Body of pancreas (tissue), 4 donors: ENCODE measurements around the gene CIP2A. TPM values are rescaled to one million over a fixed set of nuclear protein-coding genes. Genes with fewer than 3 reads are reported as not detected.

Source experiments
- ATAC-seq: fragments of 150-250 bp; one replicate; pipeline ENCODE4 v1.9.1; 2016
- DNase-seq, 4 donors: peaks; one replicate each; pipeline ENCODE4 v3.0.0-alpha.2; 2019
- H3K27ac ChIP-seq, 4 donors: fragments of 200-600 bp; sonication (generic); 1 replicate in 3 of 4; 2 replicates in 1 of 4; pipeline versions ENCODE4 v1.5.1 to v1.6.1; 2016 to 2019; ENCODE audit warnings: mild to moderate bottlenecking in 1 of 4, mixed read lengths in 1 of 4, moderate library complexity in 1 of 4
- H3K27me3 ChIP-seq, 2 donors: fragments of 200-600 bp; sonication (generic); one replicate each; pipeline ENCODE4 v1.6.0; 2016; ENCODE audit warnings: mild to moderate bottlenecking in 1 of 2
- H3K36me3 ChIP-seq, 2 donors: fragments of 200-600 bp; sonication (generic); replicated peaks in 1 of 2; 2 replicates each; pipeline ENCODE4 v1.5.1; 2016; ENCODE audit warnings: low read depth in 2 of 2; ENCODE audit not compliant: insufficient read depth in 1 of 2
- H3K4me1 ChIP-seq: fragments of 200-600 bp; sonication (generic); one replicate; pipeline ENCODE4 v1.6.0; 2016
- H3K4me3 ChIP-seq, 2 donors: fragments of 200-600 bp; sonication (generic); 1 replicate in 1 of 2; 2 replicates in 1 of 2; pipeline ENCODE4 v1.5.1; 2016 to 2019
- H3K9me3 ChIP-seq, 3 donors: fragments of 200-600 bp; sonication (generic); 1 replicate in 2 of 3; 2 replicates in 1 of 3; pipeline ENCODE4 v1.5.1; 2016
- POLR2A ChIP-seq, 3 donors: fragments of 450-650 bp; IDR thresholded peaks; one replicate each; pipeline ENCODE4 v1.6.1; 2016; ENCODE audit warnings: antibody characterized with exemption in 3 of 3, mild to moderate bottlenecking in 2 of 3
- WGBS, 2 donors: methylation state at CpG; one replicate each; pipeline ENCODE4 v1.1.5; 2017; 5-methylcytosine and 5-hydroxymethylcytosine counted together
- intact Hi-C: fragments of 100-400 bp; cut with DNase I; formaldehyde crosslinking; loops from one replicate; pipeline ENCODE4 v1.15.1; 2023
- total RNA-seq, 2 donors: library from RNA; depleted of rRNA; stranded (reverse); fragments of >200 nt; gene quantifications; one replicate each; pipeline ENCODE4 v1.1.0, GENCODE V29; 2016
- TF ChIP-seq, protein P1 (sequence below), 7 experiments: fragments of 450-650 bp in 4 of 7; fragments of 200-600 bp in 3 of 7; sonication (generic) in 3 of 7; IDR thresholded peaks; one replicate each; pipeline ENCODE4 v1.5.1; 2016 to 2019; ENCODE audit warnings: antibody characterized with exemption in 7 of 7

The CIP2A gene
- total RNA-seq, 2 donors from 2014 or later = 0.33 to 3.6 TPM

DNA sequence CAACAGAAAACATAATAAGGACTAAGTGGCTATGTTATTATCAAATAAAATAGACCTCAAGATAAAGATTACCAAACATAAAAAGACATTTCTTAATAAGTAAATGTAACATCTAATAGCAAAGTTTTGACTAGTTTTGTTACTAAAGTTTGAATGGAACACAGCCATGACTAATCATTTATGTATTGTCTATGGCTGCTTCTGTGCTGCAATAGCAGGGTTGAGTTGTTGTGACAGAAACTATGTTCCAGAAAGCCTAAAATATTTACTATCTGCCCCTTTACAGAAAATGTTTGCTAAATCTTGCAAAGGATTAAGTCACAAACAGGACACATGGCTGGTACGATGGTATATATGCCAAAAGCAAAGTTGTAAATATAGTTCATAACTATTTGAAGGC lies 40.9 kb downstream of the CIP2A start:
- DNase-seq (no peak), ATAC-seq (no peak)
- no peak overlapping the region for H3K4me3 ChIP-seq
- no peak overlapping the region for H3K27ac ChIP-seq
- no peaks in the 10 kb centered on the region for H3K36me3 ChIP-seq
- intact Hi-C loops = no loop called here
- no peaks in the 10 kb centered on the region for H3K9me3 ChIP-seq
- no peaks in the 10 kb centered on the region for H3K4me1 ChIP-seq
- no peak for TF ChIP-seq POLR2A (IDR thresholded peaks at IDR 0.05)
- TF ChIP-seq, protein P1, sequence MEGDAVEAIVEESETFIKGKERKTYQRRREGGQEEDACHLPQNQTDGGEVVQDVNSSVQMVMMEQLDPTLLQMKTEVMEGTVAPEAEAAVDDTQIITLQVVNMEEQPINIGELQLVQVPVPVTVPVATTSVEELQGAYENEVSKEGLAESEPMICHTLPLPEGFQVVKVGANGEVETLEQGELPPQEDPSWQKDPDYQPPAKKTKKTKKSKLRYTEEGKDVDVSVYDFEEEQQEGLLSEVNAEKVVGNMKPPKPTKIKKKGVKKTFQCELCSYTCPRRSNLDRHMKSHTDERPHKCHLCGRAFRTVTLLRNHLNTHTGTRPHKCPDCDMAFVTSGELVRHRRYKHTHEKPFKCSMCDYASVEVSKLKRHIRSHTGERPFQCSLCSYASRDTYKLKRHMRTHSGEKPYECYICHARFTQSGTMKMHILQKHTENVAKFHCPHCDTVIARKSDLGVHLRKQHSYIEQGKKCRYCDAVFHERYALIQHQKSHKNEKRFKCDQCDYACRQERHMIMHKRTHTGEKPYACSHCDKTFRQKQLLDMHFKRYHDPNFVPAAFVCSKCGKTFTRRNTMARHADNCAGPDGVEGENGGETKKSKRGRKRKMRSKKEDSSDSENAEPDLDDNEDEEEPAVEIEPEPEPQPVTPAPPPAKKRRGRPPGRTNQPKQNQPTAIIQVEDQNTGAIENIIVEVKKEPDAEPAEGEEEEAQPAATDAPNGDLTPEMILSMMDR (IDR thresholded peaks at IDR 0.05) = no peak
- 66 to 76% methylated on average over 1 of the region's 1 CpG for WGBS, 2 donors
- H3K27me3 ChIP-seq = no peaks in the 10 kb centered on the region

DNA sequence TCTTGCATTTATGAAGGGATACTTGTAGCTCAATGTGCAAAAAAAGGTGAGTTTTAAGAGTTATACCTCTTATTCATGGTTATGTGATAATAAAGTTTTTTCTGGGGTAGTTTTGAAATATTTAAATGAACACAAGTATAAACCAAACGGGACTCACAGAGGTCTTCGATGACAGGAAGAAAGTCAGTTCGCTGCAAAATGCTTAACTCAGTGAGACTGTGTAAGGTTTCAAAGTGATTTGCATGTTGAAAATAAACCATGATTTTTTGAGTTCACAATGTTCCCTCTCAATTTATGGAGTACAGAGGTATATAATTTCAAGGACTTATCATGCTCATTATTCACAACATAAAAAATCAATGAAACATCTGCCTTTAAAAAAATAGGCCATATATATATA lies 42.5 kb downstream of the CIP2A start:
- Histone ChIP-seq H3K4me1 (no peaks in the 10 kb centered on the region), H3K27me3 (no peaks in the 10 kb centered on the region), H3K36me3 (no peaks in the 10 kb centered on the region), H3K27ac (no peak overlapping the region), H3K9me3 (no peaks in the 10 kb centered on the region), H3K4me3 (no peak overlapping the region)
- WGBS, 2 donors = 75 to 83% methylated on average over 3 of the region's 3 CpGs
- ATAC-seq (no peak), DNase-seq (no peak)
- TF ChIP-seq, protein P1 (IDR thresholded peaks at IDR 0.05) = no peak
- no peak for TF ChIP-seq POLR2A (IDR thresholded peaks at IDR 0.05)
- intact Hi-C loops = no loop called here

DNA sequence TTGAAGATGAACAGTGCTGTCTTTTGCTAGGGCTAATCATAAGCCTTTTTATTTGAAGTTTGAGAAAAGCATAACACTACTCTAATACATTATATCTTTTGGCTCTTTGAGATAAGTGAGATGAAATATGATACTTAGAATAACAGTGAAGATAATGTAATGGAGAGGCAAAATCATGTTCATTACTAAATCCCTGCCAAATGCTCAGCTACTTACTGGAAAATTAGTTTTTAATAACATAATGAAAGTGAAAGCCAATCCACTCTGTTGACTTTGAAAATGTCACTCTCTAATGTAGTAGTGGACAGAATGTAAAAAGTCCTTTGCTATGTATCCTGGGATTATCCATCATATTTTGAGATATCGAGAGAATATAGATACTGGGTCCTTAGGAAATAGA lies 43.0 kb downstream of the CIP2A start:
- no peak for DNase-seq
- Histone ChIP-seq H3K4me3 (no peak overlapping the region), H3K4me1 (no peaks in the 10 kb centered on the region), H3K36me3 (no peaks in the 10 kb centered on the region), H3K9me3 (no peaks in the 10 kb centered on the region), H3K27ac (no peak overlapping the region), H3K27me3 (no peaks in the 10 kb centered on the region)
- TF ChIP-seq POLR2A (IDR thresholded peaks at IDR 0.05) = no peak
- TF ChIP-seq, protein P1 (IDR thresholded peaks at IDR 0.05) = no peak
- no peak for ATAC-seq
- intact Hi-C loops = no loop called here
- 86 to 88% methylated on average over 1 of the region's 1 CpG for WGBS, 2 donors

DNA sequence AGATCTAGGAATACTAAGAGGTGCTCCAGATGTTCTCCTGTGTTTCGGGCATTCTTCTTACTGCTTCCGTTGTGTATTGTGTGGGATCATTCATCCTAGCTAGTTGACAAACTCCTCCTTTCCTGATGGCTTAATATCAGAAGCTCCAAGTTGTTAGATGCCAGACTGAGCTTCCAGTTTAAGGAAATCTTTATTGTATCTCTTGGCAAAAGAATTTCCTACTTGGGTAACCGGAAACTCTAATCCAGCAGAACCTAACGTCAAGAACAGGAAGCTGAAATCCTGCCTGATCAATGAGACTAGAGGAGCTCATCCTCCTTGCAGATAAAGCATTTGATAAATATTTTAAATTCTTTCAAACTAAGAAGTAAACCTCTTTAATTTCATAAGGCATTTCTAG lies 51.2 kb downstream of the CIP2A start:
- intact Hi-C loops = no loop called here
- Histone ChIP-seq H3K27ac (no peak overlapping the region), H3K36me3 (no peaks in the 10 kb centered on the region), H3K4me1 (no peaks in the 10 kb centered on the region), H3K4me3 (no peak overlapping the region), H3K9me3 (no peaks in the 10 kb centered on the region), H3K27me3 (no peaks in the 10 kb centered on the region)
- WGBS, 2 donors = 72 to 74% methylated on average over 4 of the region's 4 CpGs
- DNase-seq (no peak), ATAC-seq (no peak)
- TF ChIP-seq, protein P1 (IDR thresholded peaks at IDR 0.05) = no peak
- TF ChIP-seq POLR2A (IDR thresholded peaks at IDR 0.05) = no peak

DNA sequence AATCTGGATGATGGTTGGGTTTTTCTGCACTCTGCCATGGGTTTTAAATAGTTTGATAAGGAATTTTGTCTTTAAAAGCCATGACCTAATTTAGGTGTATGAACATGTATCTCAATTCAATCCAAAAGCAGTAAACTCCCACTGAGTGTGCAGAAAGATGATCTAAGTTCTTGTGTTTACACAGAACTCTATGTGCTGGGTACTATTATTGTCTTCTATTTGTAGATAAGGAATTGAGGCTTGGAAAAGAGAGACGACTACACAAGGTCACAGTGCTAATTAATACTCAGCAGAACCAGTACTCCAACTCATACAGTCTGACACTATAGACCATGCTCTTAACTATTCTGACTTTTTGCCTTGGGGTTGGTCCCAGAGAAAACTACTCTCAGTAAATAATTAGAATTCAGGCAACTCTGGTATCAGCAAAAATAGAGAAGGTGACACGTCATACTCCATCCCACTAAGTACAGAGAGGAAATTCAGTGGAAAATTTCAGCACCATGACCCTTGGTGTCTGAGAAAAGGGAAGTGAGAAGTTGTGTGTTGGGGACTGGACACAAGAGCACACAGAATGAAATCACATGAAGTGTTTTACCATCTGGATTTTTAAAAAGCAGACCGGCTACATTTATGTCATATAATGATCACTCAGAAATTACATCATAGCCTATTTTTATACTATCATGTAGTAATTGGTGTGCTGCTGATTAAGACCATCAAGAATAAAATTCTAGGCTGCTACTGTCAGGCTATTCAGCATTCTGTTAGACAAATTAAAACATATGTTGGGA lies 60.6 kb downstream of the CIP2A start:
- Histone ChIP-seq H3K4me1 (no peaks in the 10 kb centered on the region), H3K9me3 (no peaks in the 10 kb centered on the region), H3K4me3 (no peak overlapping the region), H3K36me3 (no peaks in the 10 kb centered on the region), H3K27me3 (no peaks in the 10 kb centered on the region), H3K27ac (no peak overlapping the region)
- 48 to 53% methylated on average over 3 of the region's 3 CpGs for WGBS, 2 donors
- DNase-seq (peak in 1 of 4 donors; percentile 13), ATAC-seq (no peak)
- intact Hi-C loops = no loop called here
- TF ChIP-seq POLR2A (IDR thresholded peaks at IDR 0.05) = no peak
- TF ChIP-seq, protein P1 (IDR thresholded peaks at IDR 0.05) = no peak
